NB4 (cell line): ENCODE measurements around the gene SPRR1A.

ENCODE experiments used
- CTCF ChIP-seq: IDR thresholded peaks from one replicate; pipeline ENCODE4 v1.5.1; 2012; ENCODE audit warnings: low read depth, low read length
- MYC ChIP-seq: IDR thresholded peaks from 2 replicates; pipeline ENCODE4 v1.6.1; 2011; ENCODE audit warnings: low read depth, low read length
- POLR2A ChIP-seq: IDR thresholded peaks from 2 replicates; pipeline ENCODE4 v1.6.1; 2011; ENCODE audit warnings: mild to moderate bottlenecking; ENCODE audit not compliant: insufficient read length; ENCODE audit errors: extremely low read depth

GRCh38 chr1:152981146-152981871 lies 2.6 kb upstream of the SPRR1A start:
- no peak for TF ChIP-seq CTCF
- TF ChIP-seq POLR2A: no peak
- no peak for TF ChIP-seq MYC
